Sigmoid colon (tissue), 3 donors: ENCODE results near the gene ERGIC1.

Experiments used
- POLR2A ChIP-seq, 2 donors: fragments of 450-650 bp; IDR thresholded peaks; one replicate each; pipeline ENCODE4 v1.6.1; 2016; ENCODE audit warnings: antibody characterized with exemption in 2 of 2, mild to moderate bottlenecking in 2 of 2, moderate library complexity in 2 of 2
- TF ChIP-seq, protein P1 (sequence below), 4 experiments: fragments of 450-650 bp in 3 of 4; fragments of 200-600 bp in 1 of 4; IDR thresholded peaks; one replicate each; pipeline ENCODE4 v1.5.1; 2016 to 2019; ENCODE audit warnings: antibody characterized with exemption in 4 of 4, mild to moderate bottlenecking in 3 of 4, moderate library complexity in 2 of 4

DNA sequence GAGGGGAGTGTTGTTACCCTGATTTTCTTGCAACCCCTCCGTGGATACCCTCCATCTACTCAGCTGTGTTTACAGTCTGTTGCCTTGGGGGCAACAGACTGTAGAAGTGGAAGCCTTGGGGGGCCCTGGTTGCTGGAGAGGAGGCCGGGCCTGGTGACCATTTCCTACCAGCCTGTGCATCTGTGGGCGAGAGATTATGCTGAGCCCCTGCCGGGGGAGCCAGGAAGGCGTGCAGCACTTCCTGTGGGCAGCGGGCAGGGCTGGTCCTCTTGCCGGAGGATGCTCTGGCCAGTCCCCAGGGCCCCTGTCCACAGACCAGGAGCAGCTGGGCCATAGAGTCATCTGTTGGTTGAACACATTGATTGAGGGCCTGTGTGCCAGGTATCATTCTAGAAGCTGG, 11.1 kb downstream of the ERGIC1 start:
- TF ChIP-seq, protein P1, sequence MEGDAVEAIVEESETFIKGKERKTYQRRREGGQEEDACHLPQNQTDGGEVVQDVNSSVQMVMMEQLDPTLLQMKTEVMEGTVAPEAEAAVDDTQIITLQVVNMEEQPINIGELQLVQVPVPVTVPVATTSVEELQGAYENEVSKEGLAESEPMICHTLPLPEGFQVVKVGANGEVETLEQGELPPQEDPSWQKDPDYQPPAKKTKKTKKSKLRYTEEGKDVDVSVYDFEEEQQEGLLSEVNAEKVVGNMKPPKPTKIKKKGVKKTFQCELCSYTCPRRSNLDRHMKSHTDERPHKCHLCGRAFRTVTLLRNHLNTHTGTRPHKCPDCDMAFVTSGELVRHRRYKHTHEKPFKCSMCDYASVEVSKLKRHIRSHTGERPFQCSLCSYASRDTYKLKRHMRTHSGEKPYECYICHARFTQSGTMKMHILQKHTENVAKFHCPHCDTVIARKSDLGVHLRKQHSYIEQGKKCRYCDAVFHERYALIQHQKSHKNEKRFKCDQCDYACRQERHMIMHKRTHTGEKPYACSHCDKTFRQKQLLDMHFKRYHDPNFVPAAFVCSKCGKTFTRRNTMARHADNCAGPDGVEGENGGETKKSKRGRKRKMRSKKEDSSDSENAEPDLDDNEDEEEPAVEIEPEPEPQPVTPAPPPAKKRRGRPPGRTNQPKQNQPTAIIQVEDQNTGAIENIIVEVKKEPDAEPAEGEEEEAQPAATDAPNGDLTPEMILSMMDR (IDR thresholded peaks at IDR 0.05): no peak
- no peak for TF ChIP-seq POLR2A (IDR thresholded peaks at IDR 0.05)
